HCT116 (cell line): ENCODE measurements around the gene ZNF30. TPM values are rescaled to one million over a fixed set of nuclear protein-coding genes. Genes with fewer than 3 reads are reported as not detected.

Experiments used
- ATAC-seq: fragments of 200-7000 bp; cut with Tn5 transposase; 2 replicates; pipeline ENCODE4 v1.9.1; 2020; ENCODE audit warnings: mild to moderate bottlenecking, moderate library complexity
- BruUV-seq: library from RNA; stranded (reverse); fragments of 400-500 nt; replicated peaks from 2 replicates; lab custom pipeline; 2021; lab: Mats Ljungman, UMichigan
- CTCF ChIA-PET: fragments of 300-600 bp; sonication (Branson Sonifier 250); formaldehyde crosslinking; loops from one replicate; lab custom pipeline; 2021; ENCODE audit warnings: antibody characterized with exemption; lab: Charles Lee
- POLR2A ChIA-PET: fragments of 300-600, 350-600 bp; sonication (Branson Sonifier 250); formaldehyde crosslinking; loops from one replicate; lab custom pipeline; 2021; ENCODE audit warnings: antibody characterized with exemption; lab: Charles Lee
- RAD21 ChIA-PET, 2 experiments: fragments of 300-600 bp; sonication (Branson Sonifier 250); formaldehyde crosslinking; loops; one replicate each; lab custom pipeline; 2023; ENCODE audit warnings: low total read pairs in 2 of 2; ENCODE audit not compliant: uncharacterized antibody in 2 of 2, unreplicated experiment in 2 of 2, low non-redundant PET in 1 of 2; lab: Charles Lee
- DNase-seq: peaks from one replicate; pipeline ENCODE4 v3.0.0-alpha.2; 2010; ENCODE audit warnings: low read depth, low spot score
- H2AFZ ChIP-seq: fragments of 200-600 bp; shearing (Covaris generic), sonication (generic); 2 replicates; pipeline ENCODE4 v1.6.1; 2017; ENCODE audit warnings: low read depth, mixed run types, mixed read lengths, antibody characterized with exemption, low read length; ENCODE audit not compliant: poor library complexity, severe bottlenecking
- H3K27ac ChIP-seq: 2 replicates; pipeline ENCODE4 v1.5.1; 2012; ENCODE audit warnings: low read depth, low read length
- H3K27me3 ChIP-seq: fragments of 200-600 bp; sonication (generic); 2 replicates; pipeline ENCODE4 v1.6.1; 2016; ENCODE audit warnings: mixed run types, low read length, mixed read lengths; ENCODE audit not compliant: insufficient read depth
- H3K36me3 ChIP-seq, 2 experiments: fragments of 200-500 bp in 1 of 2; fragments of 200-600 bp in 1 of 2; sonication (Bioruptor generic) in 1 of 2; sonication (generic) in 1 of 2; 2 replicates each; pipeline versions ENCODE4 v1.5.1 to v1.6.1; 2014 to 2016; ENCODE audit warnings: low read length in 2 of 2, inconsistent platforms in 1 of 2, mixed read lengths in 1 of 2, mixed run types in 1 of 2; ENCODE audit not compliant: insufficient read depth in 2 of 2, control insufficient read depth in 1 of 2
- H3K4me1 ChIP-seq, 2 experiments: fragments of 200-600 bp in 1 of 2; sonication (generic) in 1 of 2; 2 replicates each; pipeline versions ENCODE4 v1.5.1 to v1.6.1; 2012 to 2017; ENCODE audit warnings: low read length in 2 of 2, inconsistent platforms in 1 of 2, mild to moderate bottlenecking in 1 of 2, mixed read lengths in 1 of 2, mixed run types in 1 of 2, moderate library complexity in 1 of 2; ENCODE audit not compliant: insufficient read depth in 2 of 2, control insufficient read depth in 1 of 2
- H3K4me2 ChIP-seq: fragments of 200-600 bp; sonication (generic); 2 replicates; pipeline ENCODE4 v1.6.1; 2017; ENCODE audit warnings: mixed run types, low read length, mixed read lengths
- H3K4me3 ChIP-seq, 2 experiments: fragments of 200-600 bp in 1 of 2; sonication (generic) in 1 of 2; replicated peaks in 1 of 2; 2 replicates each; pipeline ENCODE4 v1.5.1; 2011 to 2016; ENCODE audit warnings: low read length in 2 of 2, control low read depth in 1 of 2, low read depth in 1 of 2, mild to moderate bottlenecking in 1 of 2, mixed read lengths in 1 of 2, mixed run types in 1 of 2
- H3K79me2 ChIP-seq: fragments of 200-600 bp; sonication (generic); 2 replicates; pipeline ENCODE4 v1.6.1; 2017; ENCODE audit warnings: mild to moderate bottlenecking, mixed run types, low read length, moderate library complexity, mixed read lengths; ENCODE audit not compliant: insufficient read depth
- H3K9ac ChIP-seq: fragments of 200-600 bp; sonication (generic); 2 replicates; pipeline ENCODE4 v1.6.1; 2016; ENCODE audit warnings: low read length, mixed read lengths
- H3K9me2 ChIP-seq: fragments of 200-600 bp; sonication (generic), shearing (Covaris generic); 2 replicates; pipeline ENCODE4 v1.6.1; 2017; ENCODE audit warnings: mixed run types, mild to moderate bottlenecking, moderate library complexity; ENCODE audit not compliant: insufficient read depth
- H3K9me3 ChIP-seq, 2 experiments: fragments of 200-500 bp in 1 of 2; fragments of 200-600 bp in 1 of 2; sonication (Bioruptor generic) in 1 of 2; sonication (generic) in 1 of 2; 2 replicates each; pipeline ENCODE4 v1.6.1; 2014 to 2017; ENCODE audit warnings: low read length in 2 of 2, mixed read lengths in 2 of 2, inconsistent platforms in 1 of 2, low read depth in 1 of 2, mild to moderate bottlenecking in 1 of 2, mixed run types in 1 of 2, moderate library complexity in 1 of 2; ENCODE audit not compliant: control insufficient read depth in 1 of 2, insufficient read depth in 1 of 2
- H4K20me1 ChIP-seq: fragments of 200-600 bp; sonication (generic), shearing (Covaris generic); 2 replicates; pipeline ENCODE4 v1.6.1; 2017; ENCODE audit warnings: mixed run types, mild to moderate bottlenecking, moderate library complexity; ENCODE audit not compliant: insufficient read depth
- CEBPB ChIP-seq: IDR thresholded peaks from 2 replicates; pipeline ENCODE4 v1.6.1; 2012; ENCODE audit warnings: low read depth
- EGR1 ChIP-seq: IDR thresholded peaks from 2 replicates; pipeline ENCODE4 v1.6.1; 2012; ENCODE audit warnings: low read depth
- ELF1 ChIP-seq: IDR thresholded peaks from 2 replicates; pipeline ENCODE4 v1.6.1; 2012; ENCODE audit warnings: low read depth, borderline replicate concordance
- EZH2 ChIP-seq: fragments of 200-600 bp; sonication (generic); IDR thresholded peaks from 2 replicates; pipeline ENCODE4 v1.6.1; 2017; ENCODE audit warnings: antibody characterized with exemption, mixed run types
- JUND ChIP-seq: IDR thresholded peaks from 2 replicates; pipeline ENCODE4 v1.6.1; 2012
- RAD21 ChIP-seq: IDR thresholded peaks from 2 replicates; pipeline ENCODE4 v1.6.1; 2012; ENCODE audit warnings: low read depth, mild to moderate bottlenecking
- SIN3A ChIP-seq: IDR thresholded peaks from 2 replicates; pipeline ENCODE4 v1.6.1; 2012; ENCODE audit warnings: low read depth
- SP1 ChIP-seq: IDR thresholded peaks from 2 replicates; pipeline ENCODE4 v1.6.1; 2012; ENCODE audit warnings: low read depth
- ZFX ChIP-seq: fragments of 450-650 bp; IDR thresholded peaks from 2 replicates; pipeline ENCODE4 v1.6.1; 2017
- ZNF274 ChIP-seq: fragments of 200-500 bp; sonication (Bioruptor generic); IDR thresholded peaks from 2 replicates; pipeline ENCODE4 v1.6.1; 2014; ENCODE audit warnings: mild to moderate bottlenecking, low read depth, low read length, inconsistent platforms
- intact Hi-C: fragments of 100-400 bp; cut with micrococcal nuclease; formaldehyde crosslinking; loops from 2 replicates; pipeline ENCODE4 v1.10.0; 2022
- total RNA-seq: library from RNA; stranded (reverse); gene quantifications from one replicate; pipeline ENCODE4 v1.2.1, GENCODE V29; 2021; ENCODE audit not compliant: unreplicated experiment
- TF ChIP-seq, protein P1 (sequence below): IDR thresholded peaks from 2 replicates; pipeline ENCODE4 v1.6.1; 2012
- TF ChIP-seq, protein P2 (sequence below): IDR thresholded peaks from 2 replicates; pipeline ENCODE4 v1.6.1; 2011; ENCODE audit warnings: mild to moderate bottlenecking, low read length, moderate library complexity; ENCODE audit not compliant: insufficient replicate concordance; ENCODE audit errors: extremely low read depth
- TF ChIP-seq, protein P3 (sequence below): IDR thresholded peaks from 2 replicates; pipeline ENCODE4 v1.6.1; 2012; ENCODE audit warnings: low read depth

The ZNF30 gene
- total RNA-seq, 1 experiment from 2014 or later = 4.1 TPM

DNA sequence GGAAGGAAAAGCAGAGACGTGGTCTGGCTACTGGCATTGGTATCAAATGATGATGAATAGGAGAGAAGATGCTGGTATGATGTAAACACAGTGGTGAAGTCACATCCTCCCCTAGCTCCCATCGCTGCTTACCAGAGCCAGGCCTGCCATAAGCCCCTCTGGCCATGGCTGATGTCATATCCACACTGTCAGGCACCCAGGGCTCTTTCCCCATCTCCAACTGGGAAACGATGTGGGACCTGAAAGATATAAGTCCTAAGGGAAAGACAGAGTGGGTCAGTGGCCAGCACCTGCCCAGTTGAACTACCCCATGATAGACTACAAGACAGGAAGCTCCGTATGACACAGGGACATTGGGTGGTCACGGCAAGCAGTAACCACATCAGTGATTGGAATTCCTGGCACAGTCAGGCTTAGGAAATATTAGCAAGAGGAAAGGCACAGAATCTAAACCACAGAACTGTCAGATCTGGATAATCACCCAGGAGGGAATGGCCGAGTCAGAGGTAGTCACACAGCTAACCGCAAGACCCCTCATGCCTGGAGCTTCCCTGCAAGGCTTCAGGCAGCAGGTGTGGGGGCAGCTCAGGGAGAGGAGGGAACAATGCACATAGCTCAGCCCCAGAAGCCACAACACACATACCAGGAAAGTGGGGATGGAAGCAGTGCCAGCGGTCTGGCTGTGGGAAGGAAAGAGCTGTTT, 33.6 kb downstream of the ZNF30 start:
- no TSS peak for BruUV-seq
- intact Hi-C loops = no loop called here
- POLR2A ChIA-PET = no interaction called here
- TF ChIP-seq SIN3A = no peak
- TF ChIP-seq ZNF274 = no peak
- TF ChIP-seq, all 23 proteins: peak for 0
- Histone ChIP-seq H3K79me2 (no peaks in the 10 kb centered on the region), H3K36me3 (peaks cover 2 to 28% of the 10 kb centered on the region in 2 experiments; a peak in 2 of 4 replicates), H3K4me2 (no peak overlapping the region), H2AFZ (no peak overlapping the region), H4K20me1 (no peaks in the 10 kb centered on the region), H3K27me3 (no peaks in the 10 kb centered on the region), H3K9me2 (no peaks in the 10 kb centered on the region), H3K9ac (no peak overlapping the region), H3K27ac (no peak overlapping the region), H3K9me3 (peaks cover 28 to 38% of the 10 kb centered on the region in 2 experiments; a peak in 3 of 4 replicates), H3K4me3 (no peak overlapping the region), H3K4me1 (peaks cover 4 to 14% of the 10 kb centered on the region in 2 experiments; a peak in 3 of 4 replicates)
- ChIA-PET CTCF (no interaction called here), RAD21 (no interaction called here)
- ATAC-seq = no peak
- DNase-seq = no peak

DNA sequence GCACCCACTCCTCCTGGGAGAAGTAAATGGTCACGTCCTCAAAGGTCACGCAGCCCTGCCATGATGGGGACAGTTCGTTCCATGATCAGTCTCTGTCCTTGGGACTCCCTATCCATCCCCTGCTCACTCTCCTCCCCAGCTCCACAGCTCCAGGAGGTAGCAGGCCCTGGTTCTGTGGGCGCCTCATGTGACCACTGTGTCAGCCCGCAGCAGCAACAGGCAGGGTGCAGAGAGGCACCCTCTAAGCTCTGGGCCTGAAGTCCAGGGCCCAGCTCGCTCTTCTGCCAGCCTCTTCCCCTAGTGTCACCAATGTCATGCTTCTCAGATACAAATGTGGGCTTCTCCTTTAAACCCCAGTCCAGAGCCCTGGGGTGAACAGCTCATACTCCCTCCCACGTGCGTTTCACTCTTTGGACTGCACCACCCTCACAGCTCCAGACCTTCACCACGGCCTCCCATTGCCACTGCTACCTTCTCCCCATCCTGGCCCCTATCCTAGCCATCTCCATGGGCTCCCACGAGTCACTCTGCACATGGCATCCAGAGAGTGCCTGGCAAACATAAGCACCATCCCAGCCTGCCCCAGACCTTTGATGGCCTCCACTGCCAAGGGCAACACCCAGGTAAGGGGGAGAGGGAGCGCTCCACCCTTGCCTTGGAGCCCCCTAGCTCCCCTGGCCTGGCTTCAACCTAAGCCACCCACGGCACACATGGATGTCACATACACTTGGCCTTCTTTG, 34.4 kb downstream of the ZNF30 start:
- H3K9me2 ChIP-seq = no peaks in the 10 kb centered on the region
- no peak overlapping the region for H3K4me2 ChIP-seq
- H3K79me2 ChIP-seq = no peaks in the 10 kb centered on the region
- ATAC-seq (no peak), DNase-seq (no peak)
- CTCF ChIA-PET = no interaction called here
- intact Hi-C loops = no loop called here
- no peak overlapping the region for H3K27ac ChIP-seq
- RAD21 ChIA-PET = no interaction called here
- H3K27me3 ChIP-seq = no peaks in the 10 kb centered on the region
- peaks cover 2 to 28% of the 10 kb centered on the region in 2 experiments; a peak in 2 of 4 replicates for H3K36me3 ChIP-seq
- POLR2A ChIA-PET = no interaction called here
- no peak overlapping the region for H2AFZ ChIP-seq
- H4K20me1 ChIP-seq = no peaks in the 10 kb centered on the region
- BruUV-seq = no TSS peak
- H3K9ac ChIP-seq = no peak overlapping the region
- no peak overlapping the region for H3K4me3 ChIP-seq
- peaks cover 28 to 38% of the 10 kb centered on the region in 2 experiments; a peak in 3 of 4 replicates for H3K9me3 ChIP-seq
- peaks cover 4 to 14% of the 10 kb centered on the region in 2 experiments; a peak in 3 of 4 replicates for H3K4me1 ChIP-seq
- no peak for TF ChIP-seq SIN3A
- TF ChIP-seq ELF1 = no peak
- TF ChIP-seq, protein P1, sequence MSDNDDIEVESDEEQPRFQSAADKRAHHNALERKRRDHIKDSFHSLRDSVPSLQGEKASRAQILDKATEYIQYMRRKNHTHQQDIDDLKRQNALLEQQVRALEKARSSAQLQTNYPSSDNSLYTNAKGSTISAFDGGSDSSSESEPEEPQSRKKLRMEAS = no peak
- TF ChIP-seq, protein P2, sequence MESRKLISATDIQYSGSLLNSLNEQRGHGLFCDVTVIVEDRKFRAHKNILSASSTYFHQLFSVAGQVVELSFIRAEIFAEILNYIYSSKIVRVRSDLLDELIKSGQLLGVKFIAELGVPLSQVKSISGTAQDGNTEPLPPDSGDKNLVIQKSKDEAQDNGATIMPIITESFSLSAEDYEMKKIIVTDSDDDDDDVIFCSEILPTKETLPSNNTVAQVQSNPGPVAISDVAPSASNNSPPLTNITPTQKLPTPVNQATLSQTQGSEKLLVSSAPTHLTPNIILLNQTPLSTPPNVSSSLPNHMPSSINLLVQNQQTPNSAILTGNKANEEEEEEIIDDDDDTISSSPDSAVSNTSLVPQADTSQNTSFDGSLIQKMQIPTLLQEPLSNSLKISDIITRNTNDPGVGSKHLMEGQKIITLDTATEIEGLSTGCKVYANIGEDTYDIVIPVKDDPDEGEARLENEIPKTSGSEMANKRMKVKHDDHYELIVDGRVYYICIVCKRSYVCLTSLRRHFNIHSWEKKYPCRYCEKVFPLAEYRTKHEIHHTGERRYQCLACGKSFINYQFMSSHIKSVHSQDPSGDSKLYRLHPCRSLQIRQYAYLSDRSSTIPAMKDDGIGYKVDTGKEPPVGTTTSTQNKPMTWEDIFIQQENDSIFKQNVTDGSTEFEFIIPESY = no peak
- no peak for TF ChIP-seq ZFX
- no peak for TF ChIP-seq EGR1
- TF ChIP-seq CEBPB = no peak
- TF ChIP-seq, protein P3, sequence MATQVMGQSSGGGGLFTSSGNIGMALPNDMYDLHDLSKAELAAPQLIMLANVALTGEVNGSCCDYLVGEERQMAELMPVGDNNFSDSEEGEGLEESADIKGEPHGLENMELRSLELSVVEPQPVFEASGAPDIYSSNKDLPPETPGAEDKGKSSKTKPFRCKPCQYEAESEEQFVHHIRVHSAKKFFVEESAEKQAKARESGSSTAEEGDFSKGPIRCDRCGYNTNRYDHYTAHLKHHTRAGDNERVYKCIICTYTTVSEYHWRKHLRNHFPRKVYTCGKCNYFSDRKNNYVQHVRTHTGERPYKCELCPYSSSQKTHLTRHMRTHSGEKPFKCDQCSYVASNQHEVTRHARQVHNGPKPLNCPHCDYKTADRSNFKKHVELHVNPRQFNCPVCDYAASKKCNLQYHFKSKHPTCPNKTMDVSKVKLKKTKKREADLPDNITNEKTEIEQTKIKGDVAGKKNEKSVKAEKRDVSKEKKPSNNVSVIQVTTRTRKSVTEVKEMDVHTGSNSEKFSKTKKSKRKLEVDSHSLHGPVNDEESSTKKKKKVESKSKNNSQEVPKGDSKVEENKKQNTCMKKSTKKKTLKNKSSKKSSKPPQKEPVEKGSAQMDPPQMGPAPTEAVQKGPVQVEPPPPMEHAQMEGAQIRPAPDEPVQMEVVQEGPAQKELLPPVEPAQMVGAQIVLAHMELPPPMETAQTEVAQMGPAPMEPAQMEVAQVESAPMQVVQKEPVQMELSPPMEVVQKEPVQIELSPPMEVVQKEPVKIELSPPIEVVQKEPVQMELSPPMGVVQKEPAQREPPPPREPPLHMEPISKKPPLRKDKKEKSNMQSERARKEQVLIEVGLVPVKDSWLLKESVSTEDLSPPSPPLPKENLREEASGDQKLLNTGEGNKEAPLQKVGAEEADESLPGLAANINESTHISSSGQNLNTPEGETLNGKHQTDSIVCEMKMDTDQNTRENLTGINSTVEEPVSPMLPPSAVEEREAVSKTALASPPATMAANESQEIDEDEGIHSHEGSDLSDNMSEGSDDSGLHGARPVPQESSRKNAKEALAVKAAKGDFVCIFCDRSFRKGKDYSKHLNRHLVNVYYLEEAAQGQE = no peak
- TF ChIP-seq JUND = no peak
- TF ChIP-seq EZH2 = no peak
- no peak for TF ChIP-seq RAD21
- TF ChIP-seq SP1 = no peak
